Fibroblast of lung (primary cell): ENCODE data around the gene KCNK4. TPM values are rescaled to one million over a fixed set of nuclear protein-coding genes. Genes with fewer than 3 reads are reported as not detected.

Experiments used
- DNase-seq, 2 donors: peaks; one replicate each; pipeline versions ENCODE4 v3.0.0 to v3.0.0-alpha.2; 2010; ENCODE audit warnings: low read depth in 2 of 2
- H2AFZ ChIP-seq: 2 replicates; pipeline ENCODE4 v1.5.1; 2012; ENCODE audit warnings: low read length, control low read depth, inconsistent platforms
- H3K27ac ChIP-seq: 2 replicates; pipeline ENCODE4 v1.5.1; 2011; ENCODE audit warnings: low read length, control low read depth; ENCODE audit not compliant: insufficient read depth
- H3K27me3 ChIP-seq: 2 replicates; pipeline ENCODE4 v1.5.1; 2011; ENCODE audit warnings: mild to moderate bottlenecking, low read length; ENCODE audit not compliant: control insufficient read depth, insufficient read depth
- H3K36me3 ChIP-seq: 2 replicates; pipeline ENCODE4 v1.5.1; 2011; ENCODE audit warnings: low read length; ENCODE audit not compliant: control insufficient read depth, insufficient read depth
- H3K4me1 ChIP-seq: 2 replicates; pipeline ENCODE4 v1.5.1; 2011; ENCODE audit warnings: low read length; ENCODE audit not compliant: control insufficient read depth, insufficient read depth; ENCODE audit errors: extremely low read depth
- H3K4me2 ChIP-seq: 2 replicates; pipeline ENCODE4 v1.5.1; 2011; ENCODE audit warnings: low read length, control low read depth; ENCODE audit not compliant: insufficient read depth; ENCODE audit errors: extremely low read depth
- H3K4me3 ChIP-seq, 4 experiments: fragments of 200-600 bp in 1 of 4; sonication (generic) in 1 of 4; replicated peaks in 1 of 4; 2 replicates each; pipeline ENCODE4 v1.5.1; 2011 to 2016; ENCODE audit warnings: low read length in 4 of 4, low read depth in 3 of 4, mild to moderate bottlenecking in 3 of 4, control low read depth in 2 of 4, inconsistent platforms in 1 of 4, mixed read lengths in 1 of 4; ENCODE audit not compliant: insufficient read depth in 1 of 4; ENCODE audit errors: control extremely low read depth in 1 of 4
- H3K79me2 ChIP-seq: 2 replicates; pipeline ENCODE4 v1.5.1; 2012; ENCODE audit warnings: mild to moderate bottlenecking, low read length, inconsistent platforms; ENCODE audit not compliant: control insufficient read depth, insufficient read depth
- H3K9ac ChIP-seq: 2 replicates; pipeline ENCODE4 v1.5.1; 2011; ENCODE audit warnings: mild to moderate bottlenecking, low read length, control low read depth; ENCODE audit not compliant: insufficient read depth
- H3K9me3 ChIP-seq: 2 replicates; pipeline ENCODE4 v1.5.1; 2012; ENCODE audit warnings: low read depth, low read length; ENCODE audit not compliant: control insufficient read depth, insufficient read depth
- H4K20me1 ChIP-seq: 2 replicates; pipeline ENCODE4 v1.5.1; 2011; ENCODE audit warnings: low read length; ENCODE audit not compliant: control insufficient read depth, insufficient read depth; ENCODE audit errors: extremely low read depth
- EZH2 ChIP-seq: IDR thresholded peaks from 2 replicates; pipeline ENCODE4 v1.5.1; 2012; ENCODE audit warnings: low read length, control low read depth, mild to moderate bottlenecking; ENCODE audit errors: missing control alignments
- polyA plus RNA-seq, 2 donors: library from polyadenylated mRNA; depleted of rRNA in 1 of 2; stranded (reverse) in 1 of 2; unstranded in 1 of 2; fragments of >200 nt; gene quantifications; 2 replicates each; pipeline ENCODE4 v1.2.1, GENCODE V29; 2011 to 2012; ENCODE audit warnings: missing spikeins in 1 of 2
- total RNA-seq: library from RNA; depleted of rRNA; stranded (reverse); fragments of >200 nt; gene quantifications from 2 replicates; pipeline ENCODE4 v1.2.1, GENCODE V29; 2014
- TF ChIP-seq, protein P1 (sequence below), 2 donors: IDR thresholded peaks in 1 of 2; conservative IDR thresholded peaks in 1 of 2; 1 replicate in 1 of 2; 2 replicates in 1 of 2; pipeline ENCODE4 v1.5.1; 2011 to 2012; ENCODE audit warnings: low read length in 2 of 2, control low read depth in 1 of 2, inconsistent platforms in 1 of 2, low read depth in 1 of 2, mild to moderate bottlenecking in 1 of 2

The KCNK4 gene
- total and polyA plus RNA-seq, 2 donors (not counting 1 experiment from before 2014, with no cell fraction given): not detected

DNA sequence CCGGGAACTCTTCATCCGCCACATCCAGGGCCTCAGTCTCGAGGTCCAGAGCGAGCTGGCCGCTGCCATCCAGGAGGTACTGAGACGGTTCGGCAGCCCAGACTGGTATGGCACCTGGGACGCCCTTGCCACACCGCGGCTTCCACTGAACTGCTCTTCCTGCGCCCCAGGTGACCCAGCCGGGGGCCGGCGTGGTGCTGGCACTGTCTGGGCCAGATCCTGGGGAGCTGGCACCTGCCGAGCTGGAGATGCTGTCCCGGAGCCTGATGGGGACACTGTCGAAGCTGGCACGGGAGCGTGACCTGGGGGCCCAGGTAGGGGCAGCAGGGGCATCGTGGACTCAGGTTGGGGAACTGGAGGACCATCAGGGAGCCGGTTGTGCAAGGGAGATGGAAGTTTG lies 50.3 kb downstream of the KCNK4 start:
- TF ChIP-seq, protein P1, sequence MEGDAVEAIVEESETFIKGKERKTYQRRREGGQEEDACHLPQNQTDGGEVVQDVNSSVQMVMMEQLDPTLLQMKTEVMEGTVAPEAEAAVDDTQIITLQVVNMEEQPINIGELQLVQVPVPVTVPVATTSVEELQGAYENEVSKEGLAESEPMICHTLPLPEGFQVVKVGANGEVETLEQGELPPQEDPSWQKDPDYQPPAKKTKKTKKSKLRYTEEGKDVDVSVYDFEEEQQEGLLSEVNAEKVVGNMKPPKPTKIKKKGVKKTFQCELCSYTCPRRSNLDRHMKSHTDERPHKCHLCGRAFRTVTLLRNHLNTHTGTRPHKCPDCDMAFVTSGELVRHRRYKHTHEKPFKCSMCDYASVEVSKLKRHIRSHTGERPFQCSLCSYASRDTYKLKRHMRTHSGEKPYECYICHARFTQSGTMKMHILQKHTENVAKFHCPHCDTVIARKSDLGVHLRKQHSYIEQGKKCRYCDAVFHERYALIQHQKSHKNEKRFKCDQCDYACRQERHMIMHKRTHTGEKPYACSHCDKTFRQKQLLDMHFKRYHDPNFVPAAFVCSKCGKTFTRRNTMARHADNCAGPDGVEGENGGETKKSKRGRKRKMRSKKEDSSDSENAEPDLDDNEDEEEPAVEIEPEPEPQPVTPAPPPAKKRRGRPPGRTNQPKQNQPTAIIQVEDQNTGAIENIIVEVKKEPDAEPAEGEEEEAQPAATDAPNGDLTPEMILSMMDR (conservative IDR thresholded peaks at IDR 0.05 in 1 of 2, IDR thresholded peaks at IDR 0.05 in 1 of 2; ENCODE audit: low read depth in 1 of 2, low read length in 2 of 2): no peak
- no peak for DNase-seq
- no peaks in the 10 kb centered on the region for H4K20me1 ChIP-seq
- no peak overlapping the region for H3K27ac ChIP-seq
- H3K4me3 ChIP-seq: no peak overlapping the region
- H3K4me2 ChIP-seq: no peak overlapping the region
- no peaks in the 10 kb centered on the region for H3K9me3 ChIP-seq
- H3K9ac ChIP-seq: no peak overlapping the region
- no peaks in the 10 kb centered on the region for H3K27me3 ChIP-seq
- no peaks in the 10 kb centered on the region for H3K36me3 ChIP-seq
- no peak overlapping the region for H2AFZ ChIP-seq
- no peaks in the 10 kb centered on the region for H3K79me2 ChIP-seq
- H3K4me1 ChIP-seq: peaks cover 5% of the 10 kb centered on the region

DNA sequence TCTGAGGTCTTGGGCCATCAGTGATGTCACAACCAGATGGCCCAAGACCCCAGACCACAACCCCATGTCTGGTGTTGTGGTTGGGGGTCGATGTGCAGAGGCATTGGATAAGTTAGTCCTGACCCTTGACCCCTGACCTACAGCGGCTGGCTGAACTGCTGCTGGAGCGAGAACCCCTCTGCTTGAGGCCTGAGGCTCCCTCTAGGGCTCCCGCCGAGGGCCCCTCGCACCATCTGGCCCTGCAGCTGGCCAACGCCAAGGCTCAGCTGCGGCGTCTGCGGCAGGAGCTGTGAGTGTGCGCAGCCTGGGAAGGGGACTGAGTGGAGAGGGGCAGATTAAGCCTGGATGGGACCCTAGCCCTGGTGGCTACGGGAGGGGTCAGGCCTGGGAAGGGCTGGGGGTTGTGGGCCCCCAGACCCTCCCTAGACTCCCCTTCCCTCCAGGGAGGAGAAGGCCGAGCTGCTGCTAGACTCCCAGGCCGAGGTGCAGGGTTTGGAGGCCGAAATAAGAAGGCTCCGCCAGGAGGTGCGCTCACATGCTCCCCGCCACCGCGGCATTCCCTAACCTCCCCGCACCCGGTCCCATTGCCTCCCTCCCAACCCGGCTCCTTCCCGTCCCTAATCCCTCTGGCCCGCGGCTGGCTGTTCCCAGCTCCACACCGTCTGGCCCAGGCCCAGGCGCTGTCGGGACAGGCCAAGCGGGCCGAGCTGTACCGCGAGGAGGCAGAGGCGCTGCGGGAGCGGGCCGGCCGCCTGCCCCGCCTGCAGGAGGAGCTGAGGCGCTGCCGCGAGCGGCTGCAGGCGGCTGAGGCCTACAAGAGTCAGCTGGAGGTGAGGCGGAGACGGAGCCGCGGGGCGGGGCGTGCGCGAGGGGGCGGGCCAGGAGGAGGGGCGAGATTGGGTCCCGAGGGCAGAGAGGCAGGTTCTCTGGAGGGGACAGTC lies 51.0 kb downstream of the KCNK4 start:
- Histone ChIP-seq H3K4me1 (peaks cover 5% of the 10 kb centered on the region), H3K27me3 (no peaks in the 10 kb centered on the region), H3K79me2 (no peaks in the 10 kb centered on the region), H3K4me3 (peak overlapping the region in 2 of 4 experiments; percentile 9 to 51), H3K4me2 (peak overlapping the region; percentile 58), H3K27ac (peak overlapping the region; percentile 38), H3K36me3 (no peaks in the 10 kb centered on the region), H3K9ac (peak overlapping the region; percentile 48), H4K20me1 (no peaks in the 10 kb centered on the region), H3K9me3 (no peaks in the 10 kb centered on the region), H2AFZ (peak overlapping the region; percentile 60)
- peak; percentile 82 to 84 for DNase-seq
- no peak for TF ChIP-seq EZH2
- TF ChIP-seq, protein P1 (conservative IDR thresholded peaks at IDR 0.05 in 1 of 2, IDR thresholded peaks at IDR 0.05 in 1 of 2; ENCODE audit: low read depth in 1 of 2, low read length in 2 of 2): peak; percentile 9 to 35

DNA sequence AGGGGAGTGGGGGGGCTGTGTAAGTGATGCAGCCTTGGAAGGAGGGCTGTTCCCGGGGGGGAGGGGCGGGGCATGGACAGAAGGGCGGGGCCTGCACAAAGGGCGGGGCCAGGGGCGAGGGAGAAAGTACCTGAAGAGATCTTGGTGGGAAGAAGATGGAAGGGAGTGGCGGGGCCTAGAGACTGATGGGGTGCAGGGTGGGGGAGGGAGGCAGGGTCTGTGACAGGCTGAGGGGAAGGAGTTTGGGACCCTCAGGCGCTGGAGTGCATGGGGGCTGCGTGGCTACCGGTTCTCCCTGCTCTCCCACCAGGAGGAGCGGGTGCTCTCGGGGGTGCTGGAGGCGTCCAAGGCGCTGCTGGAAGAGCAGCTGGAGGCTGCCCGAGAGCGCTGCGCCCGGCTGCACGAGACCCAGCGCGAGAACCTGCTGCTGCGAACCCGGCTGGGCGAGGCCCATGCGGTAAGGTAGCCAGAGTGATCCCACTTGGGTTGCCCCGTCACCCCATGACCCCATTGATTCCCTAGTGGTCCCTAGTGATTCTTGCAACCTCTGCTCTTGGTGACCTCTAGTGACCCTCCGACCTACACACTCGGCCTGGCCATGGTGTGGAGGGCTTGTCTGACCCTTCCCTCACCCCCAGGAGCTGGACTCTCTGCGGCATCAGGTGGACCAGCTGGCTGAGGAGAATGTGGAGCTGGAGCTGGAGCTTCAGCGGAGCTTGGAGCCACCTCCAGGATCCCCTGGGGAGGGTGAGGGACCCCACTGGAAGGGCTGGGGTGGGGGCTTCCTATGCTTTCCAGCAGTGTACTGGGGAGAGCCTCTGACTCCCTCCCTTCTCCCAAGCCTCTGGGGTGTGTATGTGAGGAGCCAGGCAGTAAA lies 52.0 kb downstream of the KCNK4 start:
- no peak overlapping the region for H3K27ac ChIP-seq
- H3K9me3 ChIP-seq: no peaks in the 10 kb centered on the region
- H3K4me1 ChIP-seq: peaks cover 5% of the 10 kb centered on the region
- H3K4me2 ChIP-seq: no peak overlapping the region
- no peaks in the 10 kb centered on the region for H3K27me3 ChIP-seq
- H2AFZ ChIP-seq: no peak overlapping the region
- no peak for TF ChIP-seq EZH2
- TF ChIP-seq, protein P1 (conservative IDR thresholded peaks at IDR 0.05 in 1 of 2, IDR thresholded peaks at IDR 0.05 in 1 of 2; ENCODE audit: low read depth in 1 of 2, low read length in 2 of 2): no peak
- H3K9ac ChIP-seq: no peak overlapping the region
- no peak overlapping the region for H3K4me3 ChIP-seq
- DNase-seq: no peak
- no peaks in the 10 kb centered on the region for H3K36me3 ChIP-seq
- H4K20me1 ChIP-seq: no peaks in the 10 kb centered on the region
- no peaks in the 10 kb centered on the region for H3K79me2 ChIP-seq
